ENCODE results near the gene ADGRV1. TPM values are rescaled to one million over a fixed set of nuclear protein-coding genes. Genes with fewer than 3 reads are reported as not detected.
A peak's percentile ranks its signal among the peaks of the same experiment; 100 is the strongest.

Gene ADGRV1
- total RNA-seq, 1 donor from 2014 or later = 0.20 TPM

- no peak for DNase-seq (ENCODE audit: low read depth, low spot score)
Observed at GRCh38 chr5:91160714-91161285, 602.2 kb downstream of the ADGRV1 start.

- DNase-seq (ENCODE audit: low read depth, low spot score) = peak; percentile 97
Observed at GRCh38 chr5:91162534-91163381, 604.2 kb downstream of the ADGRV1 start.

- no peak for DNase-seq (ENCODE audit: low read depth, low spot score)
Observed at GRCh38 chr5:91164424-91164823, 605.8 kb downstream of the ADGRV1 start.

GRCh38 chr5:91166059-91166807, 607.6 kb downstream of the ADGRV1 start:
- DNase-seq (ENCODE audit: low read depth, low spot score) = no peak

- no peak for DNase-seq (ENCODE audit: low read depth, low spot score)
Observed at GRCh38 chr5:91168859-91169258, 610.3 kb downstream of the ADGRV1 start.

- no peak for DNase-seq (ENCODE audit: low read depth, low spot score)
Observed at GRCh38 chr5:91170266-91170665, 611.7 kb downstream of the ADGRV1 start.

GRCh38 chr5:91171322-91171721, 612.7 kb downstream of the ADGRV1 start:
- no peak for DNase-seq (ENCODE audit: low read depth, low spot score)

- DNase-seq (ENCODE audit: low read depth, low spot score) = no peak
Observed at GRCh38 chr5:91174396-91174795, 615.8 kb downstream of the ADGRV1 start.

GRCh38 chr5:91175708-91176107, 617.1 kb downstream of the ADGRV1 start:
- DNase-seq (ENCODE audit: low read depth, low spot score) = no peak

GRCh38 chr5:91176288-91177016, 617.9 kb downstream of the ADGRV1 start:
- DNase-seq (ENCODE audit: low read depth, low spot score) = no peak

- DNase-seq (ENCODE audit: low read depth, low spot score) = no peak
Observed at GRCh38 chr5:91177085-91177484, 618.5 kb downstream of the ADGRV1 start.

- DNase-seq (ENCODE audit: low read depth, low spot score) = no peak
Observed at GRCh38 chr5:91177639-91178038, 619.0 kb downstream of the ADGRV1 start.

- DNase-seq (ENCODE audit: low read depth, low spot score) = no peak
Observed at GRCh38 chr5:91178461-91178860, 619.9 kb downstream of the ADGRV1 start.

- DNase-seq (ENCODE audit: low read depth, low spot score) = no peak
Observed at GRCh38 chr5:91179018-91179417, 620.4 kb downstream of the ADGRV1 start.

GRCh38 chr5:91180506-91180905, 621.9 kb downstream of the ADGRV1 start:
- no peak for DNase-seq (ENCODE audit: low read depth, low spot score)

- DNase-seq (ENCODE audit: low read depth, low spot score) = no peak
Observed at GRCh38 chr5:91182763-91183162, 624.2 kb downstream of the ADGRV1 start.

- no peak for DNase-seq (ENCODE audit: low read depth, low spot score)
Observed at GRCh38 chr5:91183743-91184142, 625.1 kb downstream of the ADGRV1 start.

- no peak for DNase-seq (ENCODE audit: low read depth, low spot score)
Observed at GRCh38 chr5:91186101-91186500, 627.5 kb downstream of the ADGRV1 start.

- DNase-seq (ENCODE audit: low read depth, low spot score) = no peak
Observed at GRCh38 chr5:91187032-91187431, 628.4 kb downstream of the ADGRV1 start.

GRCh38 chr5:91188755-91189154, 630.2 kb downstream of the ADGRV1 start:
- DNase-seq (ENCODE audit: low read depth, low spot score) = no peak

GRCh38 chr5:91189480-91190313, 631.1 kb downstream of the ADGRV1 start:
- DNase-seq (ENCODE audit: low read depth, low spot score) = peak; percentile 65

All from pulmonary artery endothelial cell (primary cell).